Stimulated activated CD8-positive, alpha-beta memory T cell treated with anti-CD3 and anti-CD28 coated beads, Interleukin-7, amount 100 ng/mL, for 1 hour (primary cell): ENCODE measurements around the gene FHIP1B.

ENCODE experiments used
- DNase-seq, 2 donors: peaks; one replicate each; pipeline ENCODE4 v3.0.0-alpha.2; 2020; ENCODE audit warnings: low read depth in 2 of 2

FHIP1B gene

GRCh38 chr11:6201481-6201880, 33.0 kb downstream of the FHIP1B start:
- DNase-seq = no peak

- no peak for DNase-seq
These were observed 33.5 kb downstream of the FHIP1B start for GRCh38 chr11:6200975-6201374.

DNA sequence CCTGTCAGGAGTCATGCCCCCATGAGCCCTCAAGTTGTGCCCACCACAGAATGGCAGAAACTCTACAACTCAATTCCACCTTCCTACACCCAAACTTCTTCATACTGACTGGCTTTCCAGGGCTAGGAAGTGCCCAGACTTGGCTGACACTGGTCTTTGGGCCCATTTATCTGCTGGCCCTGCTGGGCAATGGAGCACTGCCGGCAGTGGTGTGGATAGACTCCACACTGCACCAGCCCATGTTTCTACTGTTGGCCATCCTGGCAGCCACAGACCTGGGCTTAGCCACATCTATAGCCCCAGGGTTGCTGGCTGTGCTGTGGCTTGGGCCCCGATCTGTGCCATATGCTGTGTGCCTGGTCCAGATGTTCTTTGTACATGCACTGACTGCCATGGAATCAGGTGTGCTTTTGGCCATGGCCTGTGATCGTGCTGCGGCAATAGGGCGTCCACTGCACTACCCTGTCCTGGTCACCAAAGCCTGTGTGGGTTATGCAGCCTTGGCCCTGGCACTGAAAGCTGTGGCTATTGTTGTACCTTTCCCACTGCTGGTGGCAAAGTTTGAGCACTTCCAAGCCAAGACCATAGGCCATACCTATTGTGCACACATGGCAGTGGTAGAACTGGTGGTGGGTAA, 35.1 kb downstream of the FHIP1B start, which contains the start of gene OR52W1:
Gene OR52W1 (plus strand): TSS at position 51 of the 637 bp plus-strand sequence. CDS start 0 bp downstream, at position 51.
- no peak for DNase-seq

- DNase-seq = no peak
These were observed 36.8 kb downstream of the FHIP1B start for GRCh38 chr11:6197466-6198200.

- DNase-seq = no peak
These were observed 38.0 kb downstream of the FHIP1B start for GRCh38 chr11:6196396-6196795.

GRCh38 chr11:6194065-6194581, 40.3 kb downstream of the FHIP1B start:
- no peak for DNase-seq

DNA sequence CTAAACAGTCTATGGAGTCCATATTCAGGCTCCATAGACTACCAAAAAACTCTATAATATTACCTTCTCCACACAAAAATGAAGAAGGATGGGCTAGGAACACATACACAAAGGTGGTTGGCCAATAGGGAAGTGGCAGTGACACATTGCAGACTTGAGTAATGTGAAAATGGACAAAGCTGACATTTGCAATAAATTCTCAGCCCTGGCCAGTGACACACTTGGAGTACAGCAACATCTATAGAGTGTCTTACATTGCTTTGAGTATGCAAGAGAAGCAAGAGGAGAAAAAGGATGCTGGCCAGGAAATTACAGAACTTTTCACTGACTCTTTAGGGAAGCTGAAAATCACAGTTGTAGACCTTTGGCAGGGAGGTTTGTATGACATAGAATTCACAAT, 42.7 kb downstream of the FHIP1B start:
- DNase-seq = no peak

DNA sequence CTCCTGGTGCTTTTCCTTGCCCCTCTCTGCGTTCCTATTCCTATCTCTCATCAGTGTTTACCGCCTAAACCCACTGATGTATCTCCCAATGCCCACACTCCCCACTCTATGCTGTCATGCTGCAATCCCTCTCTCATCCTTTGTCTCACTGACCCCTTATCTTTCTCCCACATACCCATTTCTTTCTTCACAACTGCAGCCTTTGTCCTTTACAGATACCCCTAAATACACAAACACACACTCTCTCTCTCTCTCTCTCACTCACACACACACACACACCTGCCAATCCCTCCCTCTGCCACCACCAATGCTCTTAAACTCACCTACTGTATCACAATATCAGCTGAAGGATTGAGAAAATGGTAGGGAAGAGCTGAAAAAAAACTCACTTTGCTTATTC, 59.0 kb downstream of the FHIP1B start:
- no peak for DNase-seq

DNA sequence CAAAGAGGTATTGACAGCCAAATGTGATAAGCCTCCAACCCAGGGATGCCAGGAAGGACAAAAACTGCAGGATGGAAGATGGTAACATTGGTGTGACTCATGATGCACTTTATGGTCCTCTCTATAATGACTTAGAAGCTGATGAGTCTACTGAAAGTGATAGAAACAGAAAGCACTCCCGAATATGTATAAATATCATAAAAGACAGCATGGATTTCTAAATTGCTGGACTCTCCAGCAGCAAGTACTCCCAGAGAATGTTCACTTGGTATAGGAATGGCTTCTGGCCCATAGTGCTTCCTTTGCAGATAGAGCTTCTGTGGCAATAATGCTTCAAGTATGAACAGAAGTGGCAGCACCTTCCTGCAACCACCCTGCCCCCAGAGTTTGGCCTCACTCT, 64.2 kb downstream of the FHIP1B start, which contains the start of gene OR52B2:
Gene OR52B2 (minus strand): TSS at position 101 of the 400 bp plus-strand sequence. CDS start 0 bp downstream, at position 101.
- DNase-seq = no peak
